HG03103 (cell line): ENCODE measurements around the gene SLC24A4.

Experiments
- ATAC-seq: cut with Tn5 transposase; IDR thresholded peaks from one replicate; pipeline ENCODE4 v1.9.1; 2021; ENCODE audit warnings: low read depth; ENCODE audit not compliant: unreplicated experiment

Gene SLC24A4

GRCh38 chr14:92433407-92433806 lies 110.4 kb downstream of the SLC24A4 start:
- ATAC-seq = no peak

- no peak for ATAC-seq
These were observed 112.2 kb downstream of the SLC24A4 start for GRCh38 chr14:92435154-92435553.

- no peak for ATAC-seq
These were observed 113.3 kb downstream of the SLC24A4 start for GRCh38 chr14:92436115-92436776.

GRCh38 chr14:92437309-92437708 lies 114.3 kb downstream of the SLC24A4 start:
- no peak for ATAC-seq

- no peak for ATAC-seq
These were observed 114.8 kb downstream of the SLC24A4 start for GRCh38 chr14:92437729-92438285.

- no peak for ATAC-seq
These were observed 116.8 kb downstream of the SLC24A4 start for GRCh38 chr14:92439537-92440344.

GRCh38 chr14:92440345-92441003 lies 117.5 kb downstream of the SLC24A4 start:
- no peak for ATAC-seq

GRCh38 chr14:92441751-92442504 lies 119.0 kb downstream of the SLC24A4 start:
- ATAC-seq = no peak

GRCh38 chr14:92443167-92443566 lies 120.2 kb downstream of the SLC24A4 start:
- ATAC-seq = no peak

- no peak for ATAC-seq
These were observed 120.8 kb downstream of the SLC24A4 start for GRCh38 chr14:92443741-92444140.

GRCh38 chr14:92446771-92447170 lies 123.8 kb downstream of the SLC24A4 start:
- ATAC-seq = no peak

GRCh38 chr14:92447416-92448197 lies 124.6 kb downstream of the SLC24A4 start:
- no peak for ATAC-seq

GRCh38 chr14:92448786-92449185 lies 125.8 kb downstream of the SLC24A4 start:
- ATAC-seq = no peak

- no peak for ATAC-seq
These were observed 126.6 kb downstream of the SLC24A4 start for GRCh38 chr14:92449404-92450181.

GRCh38 chr14:92450351-92451070 lies 127.5 kb downstream of the SLC24A4 start:
- ATAC-seq = no peak

GRCh38 chr14:92451245-92451644 lies 128.3 kb downstream of the SLC24A4 start:
- no peak for ATAC-seq

- no peak for ATAC-seq
These were observed 128.8 kb downstream of the SLC24A4 start for GRCh38 chr14:92451755-92452154.

- no peak for ATAC-seq
These were observed 129.5 kb downstream of the SLC24A4 start for GRCh38 chr14:92452471-92452870.
